Naive thymus-derived CD8-positive, alpha-beta T cell (primary cell): ENCODE measurements around the gene GNAL. TPM values are rescaled to one million over a fixed set of nuclear protein-coding genes. Genes with fewer than 3 reads are reported as not detected.

ENCODE experiments used
- ATAC-seq, 2 donors: fragments of 150-1000 bp; cut with Tn5 transposase in 1 of 2; sonication (Bioruptor Pico), chemical (Tn5 transposase) in 1 of 2; 1 replicate in 1 of 2; 2 replicates in 1 of 2; pipeline ENCODE4 v1.10.0; 2021; ENCODE audit warnings: mild to moderate bottlenecking in 2 of 2, moderate library complexity in 2 of 2
- POLR2A ChIA-PET: fragments of 350-600 bp; sonication (Branson Sonifier 250); formaldehyde crosslinking; loops from one replicate; lab custom pipeline; 2021; ENCODE audit warnings: antibody characterized with exemption; lab: Charles Lee
- DNase-seq, 10 donors: peaks; one replicate each; pipeline versions ENCODE4 v3.0.0 to v3.0.0-alpha.2; 2020 to 2022
- H3K27ac Mint-ChIP-seq, 10 donors: one replicate each; pipeline ENCODE4 v1.8.0; 2020 to 2022; ENCODE audit warnings: mild to moderate bottlenecking in 10 of 10, mixed read lengths in 10 of 10, moderate library complexity in 4 of 10, inconsistent platforms in 1 of 10
- H3K27me3 Mint-ChIP-seq, 5 donors: one replicate each; pipeline ENCODE4 v1.8.0; 2021 to 2022; ENCODE audit warnings: mixed read lengths in 5 of 5
- H3K36me3 Mint-ChIP-seq, 3 donors: one replicate each; pipeline ENCODE4 v1.8.0; 2020 to 2022; ENCODE audit warnings: mixed read lengths in 3 of 3, mild to moderate bottlenecking in 2 of 3, inconsistent platforms in 1 of 3
- H3K4me1 Mint-ChIP-seq, 4 donors: one replicate each; pipeline ENCODE4 v1.8.0; 2021 to 2022; ENCODE audit warnings: mixed read lengths in 4 of 4
- H3K4me3 Mint-ChIP-seq, 10 donors: one replicate each; pipeline ENCODE4 v1.8.0; 2020 to 2022; ENCODE audit warnings: mild to moderate bottlenecking in 10 of 10, mixed read lengths in 10 of 10, moderate library complexity in 6 of 10, inconsistent platforms in 1 of 10
- H3K9me3 Mint-ChIP-seq, 9 donors: one replicate each; pipeline ENCODE4 v1.8.0; 2020 to 2022; ENCODE audit warnings: mixed read lengths in 9 of 9, mild to moderate bottlenecking in 3 of 9, inconsistent platforms in 1 of 9, moderate library complexity in 1 of 9
- microRNA-seq: library from miRNA; unstranded; fragments of <30 nt; microRNA quantifications from one replicate; pipeline ENCODE4 v1.2.0, GENCODE V29; 2022; ENCODE audit warnings: borderline microRNAs expressed
- polyA plus RNA-seq, 3 donors: library from polyadenylated mRNA; unstranded; fragments of 300-500 nt; fragmentation: Illumina TruSeq; gene quantifications; one replicate each; pipeline ENCODE4 v1.2.3, GENCODE V29; 2021
- total RNA-seq, 8 experiments: library from RNA in 2 of 8; stranded (reverse) in 2 of 8; gene quantifications; one replicate each; pipeline ENCODE4 v1.2.3 and lab custom pipeline; 2021 to 2026

The GNAL gene
- total and polyA plus RNA-seq, 5 experiments from 2014 or later, result 0.06 to 1.1 (median 0.41) TPM; not detected in 1

GRCh38 chr18:11927497-11927896 is 238.4 kb downstream of the GNAL start:
- DNase-seq (no peak), ATAC-seq (no peak)
- POLR2A ChIA-PET, result no interaction called here
- H3K27me3 Mint-ChIP-seq, result peaks cover 0 to 11% (median 0%) of the 10 kb centered on the region in 5 donors
- no peak overlapping the region for H3K27ac Mint-ChIP-seq
- no peak overlapping the region for H3K4me3 Mint-ChIP-seq
- H3K9me3 Mint-ChIP-seq, result no peaks in the 10 kb centered on the region
- no peaks in the 10 kb centered on the region for H3K4me1 Mint-ChIP-seq
- H3K36me3 Mint-ChIP-seq, result no peaks in the 10 kb centered on the region

GRCh38 chr18:11932393-11932792 is 243.3 kb downstream of the GNAL start:
- POLR2A ChIA-PET, result interaction anchor here (0.7 kb wide), 1 partner anchor 13 kb away, joined by 3 read pairs; no protein-coding TSS in a partner anchor

More at GRCh38 chr18:11932393-11932792, 243.3 kb downstream of the GNAL start:
- Mint-ChIP-seq H3K4me3 (no peak overlapping the region), H3K27me3 (peaks cover 0 to 9% (median 0%) of the 10 kb centered on the region in 5 donors), H3K36me3 (no peaks in the 10 kb centered on the region), H3K27ac (no peak overlapping the region), H3K9me3 (no peaks in the 10 kb centered on the region), H3K4me1 (no peaks in the 10 kb centered on the region)
- DNase-seq (no peak), ATAC-seq (no peak)

Small RNA genes within 50 kb of the gene (microRNA-seq; reads per million reads assigned to microRNA genes)
- not detected for gene MIR7153

Other genes with a start within 250 kb of the GNAL start
- not detected for gene SLC35G4, start 79.7 kb upstream of the GNAL start, total RNA-seq
- gene SLC35G4, start 79.7 kb upstream of the GNAL start, polyA plus RNA-seq, result not detected
- 10 to 100 TPM; 52.6 to 53.4 TPM for gene CHMP1B, start 162.1 kb downstream of the GNAL start, total RNA-seq
- 10 to 100 TPM; 45.2 to 58.0 (median 57.3) TPM for gene CHMP1B, start 162.1 kb downstream of the GNAL start, polyA plus RNA-seq
- gene MPPE1, start 219.1 kb downstream of the GNAL start, total RNA-seq, result 10 to 100 TPM; 78.2 to 85.6 TPM
- gene MPPE1, start 219.1 kb downstream of the GNAL start, polyA plus RNA-seq, result 10 to 100 TPM; 37.1 to 40.9 (median 37.5) TPM